WTC11 (cell line): ENCODE measurements around the gene CACNA2D3. TPM values are rescaled to one million over a fixed set of nuclear protein-coding genes. Genes with fewer than 3 reads are reported as not detected.

ENCODE experiments used
- ATAC-seq: fragments of 200-7000 bp; cut with Tn5 transposase; 2 replicates; pipeline ENCODE4 v1.10.0; 2021; ENCODE audit warnings: mild to moderate bottlenecking, moderate library complexity
- CTCF ChIA-PET: fragments of 300-600 bp; sonication (Branson Sonifier 250); formaldehyde crosslinking; loops from one replicate; lab custom pipeline; 2021; ENCODE audit warnings: antibody characterized with exemption; lab: Charles Lee
- POLR2A ChIA-PET: fragments of 350-600 bp; sonication (Branson Sonifier 250); formaldehyde crosslinking; loops from one replicate; lab custom pipeline; 2021; ENCODE audit warnings: antibody characterized with exemption; lab: Charles Lee
- DNase-seq: peaks from one replicate; pipeline ENCODE4 v3.0.0; 2021; ENCODE audit warnings: low spot score
- H3K27ac Mint-ChIP-seq: 2 replicates; pipeline ENCODE4 v1.8.0; 2021; ENCODE audit warnings: mixed read lengths
- H3K27me3 Mint-ChIP-seq: 2 replicates; pipeline ENCODE4 v1.8.0; 2021; ENCODE audit warnings: low read depth, mild to moderate bottlenecking, moderate library complexity, mixed read lengths
- H3K36me3 Mint-ChIP-seq: 2 replicates; pipeline ENCODE4 v1.8.0; 2021; ENCODE audit warnings: mixed read lengths
- H3K4me1 Mint-ChIP-seq: 2 replicates; pipeline ENCODE4 v1.8.0; 2022; ENCODE audit warnings: mixed read lengths
- H3K4me3 Mint-ChIP-seq: 2 replicates; pipeline ENCODE4 v1.8.0; 2021; ENCODE audit warnings: mild to moderate bottlenecking, moderate library complexity, mixed read lengths
- H3K9me3 Mint-ChIP-seq: 2 replicates; pipeline ENCODE4 v1.8.0; 2021; ENCODE audit warnings: mixed read lengths
- ATF1 ChIP-seq: sonication (generic); formaldehyde crosslinking; IDR thresholded peaks from 2 replicates; pipeline ENCODE4 v1.8.1; 2023; ENCODE audit warnings: mild to moderate bottlenecking, moderate library complexity, missing genetic modification reagents
- ETV6 ChIP-seq: sonication (generic); formaldehyde crosslinking; IDR thresholded peaks from 2 replicates; pipeline ENCODE4 v1.8.1; 2022; ENCODE audit warnings: mild to moderate bottlenecking, missing genetic modification reagents
- FOXK1 ChIP-seq: sonication (generic); formaldehyde crosslinking; IDR thresholded peaks from 2 replicates; pipeline ENCODE4 v1.8.0; 2022; ENCODE audit warnings: mild to moderate bottlenecking, moderate library complexity, missing genetic modification reagents
- JAZF1 ChIP-seq: fragments of 250-450 bp; sonication (Bioruptor Pico); IDR thresholded peaks from 2 replicates; pipeline ENCODE4 v1.9.0; 2021; ENCODE audit warnings: moderate library complexity, mild to moderate bottlenecking, inconsistent platforms
- MXD4 ChIP-seq: fragments of 250-450 bp; sonication (Bioruptor Pico); IDR thresholded peaks from 2 replicates; pipeline ENCODE4 v1.8.0; 2021; ENCODE audit warnings: mild to moderate bottlenecking, moderate library complexity, borderline replicate concordance
- NFE2L1 ChIP-seq: sonication (generic); formaldehyde crosslinking; IDR thresholded peaks from 2 replicates; pipeline ENCODE4 v1.8.1; 2023; ENCODE audit warnings: missing genetic modification reagents
- NR2C2 ChIP-seq: sonication (generic); formaldehyde crosslinking; IDR thresholded peaks from 2 replicates; pipeline ENCODE4 v1.8.0; 2022; ENCODE audit warnings: mild to moderate bottlenecking, missing genetic modification reagents
- NR3C1 ChIP-seq: sonication (generic); formaldehyde crosslinking; conservative IDR thresholded peaks from 2 replicates; pipeline ENCODE4 v1.8.1; 2023; ENCODE audit warnings: low read depth, mild to moderate bottlenecking, missing genetic modification reagents
- OVOL2 ChIP-seq: fragments of 250-450 bp; sonication (Bioruptor Pico); IDR thresholded peaks from 2 replicates; pipeline ENCODE4 v1.9.0; 2021; ENCODE audit warnings: mild to moderate bottlenecking, borderline replicate concordance
- RORB ChIP-seq: fragments of 250-450 bp; sonication (Bioruptor Pico); IDR thresholded peaks from 2 replicates; pipeline ENCODE4 v1.9.0; 2021; ENCODE audit warnings: mild to moderate bottlenecking
- SOX15 ChIP-seq: fragments of 250-450 bp; sonication (Bioruptor Pico); IDR thresholded peaks from 2 replicates; pipeline ENCODE4 v1.9.0; 2021; ENCODE audit warnings: mild to moderate bottlenecking
- TCF7 ChIP-seq: sonication (generic); formaldehyde crosslinking; IDR thresholded peaks from 2 replicates; pipeline ENCODE4 v1.8.0; 2022; ENCODE audit warnings: mild to moderate bottlenecking, low read depth, missing genetic modification reagents, moderate library complexity
- TEAD1 ChIP-seq: sonication (generic); formaldehyde crosslinking; IDR thresholded peaks from 2 replicates; pipeline ENCODE4 v1.8.0; 2022; ENCODE audit warnings: mild to moderate bottlenecking, missing genetic modification reagents
- ZNF121 ChIP-seq: sonication (generic); formaldehyde crosslinking; IDR thresholded peaks from 2 replicates; pipeline ENCODE4 v1.8.0; 2023; ENCODE audit warnings: missing genetic modification reagents
- ZNF138 ChIP-seq: sonication (generic); formaldehyde crosslinking; conservative IDR thresholded peaks from 2 replicates; pipeline ENCODE4 v1.8.1; 2022; ENCODE audit warnings: mild to moderate bottlenecking, moderate library complexity, missing genetic modification reagents
- ZNF232 ChIP-seq: sonication (generic); formaldehyde crosslinking; IDR thresholded peaks from 2 replicates; pipeline ENCODE4 v1.8.0; 2022; ENCODE audit warnings: mild to moderate bottlenecking, missing genetic modification reagents
- ZNF423 ChIP-seq: fragments of 250-450 bp; sonication (Bioruptor Pico); IDR thresholded peaks from 2 replicates; pipeline ENCODE4 v2.1.2; 2022; ENCODE audit warnings: mild to moderate bottlenecking, moderate library complexity
- total RNA-seq: library from RNA; stranded (reverse); gene quantifications from 3 replicates; pipeline ENCODE4 v1.2.3, GENCODE V29; 2021
- TF ChIP-seq, protein P1 (sequence below): sonication (generic); formaldehyde crosslinking; IDR thresholded peaks from 2 replicates; pipeline ENCODE4 v1.8.1; 2022; ENCODE audit warnings: low read depth, mild to moderate bottlenecking, moderate library complexity, missing genetic modification reagents, borderline replicate concordance
- TF ChIP-seq, protein P2 (sequence below): fragments of 250-450 bp; sonication (Bioruptor Pico); IDR thresholded peaks from 2 replicates; pipeline ENCODE4 v1.9.0; 2021; ENCODE audit warnings: mild to moderate bottlenecking, borderline replicate concordance
- TF ChIP-seq, protein P3 (sequence below): sonication (generic); formaldehyde crosslinking; IDR thresholded peaks from 2 replicates; pipeline ENCODE4 v1.8.0; 2023; ENCODE audit warnings: mild to moderate bottlenecking, missing genetic modification reagents
- TF ChIP-seq, protein P4 (sequence below): fragments of 250-450 bp; sonication (Bioruptor Pico); IDR thresholded peaks from 2 replicates; pipeline ENCODE4 v1.9.0; 2021; ENCODE audit warnings: mild to moderate bottlenecking
- TF ChIP-seq, protein P5 (sequence below): fragments of 250-450 bp; sonication (Bioruptor Pico); conservative IDR thresholded peaks from 2 replicates; pipeline ENCODE4 v1.9.0; 2021; ENCODE audit warnings: mild to moderate bottlenecking
- TF ChIP-seq, protein P6 (sequence below): fragments of 200-600 bp; IDR thresholded peaks from 2 replicates; pipeline ENCODE4 v1.8.0; 2022; ENCODE audit warnings: antibody characterized with exemption

CACNA2D3 gene
- total RNA-seq, 1 experiment from 2014 or later: 5.0 TPM

DNA sequence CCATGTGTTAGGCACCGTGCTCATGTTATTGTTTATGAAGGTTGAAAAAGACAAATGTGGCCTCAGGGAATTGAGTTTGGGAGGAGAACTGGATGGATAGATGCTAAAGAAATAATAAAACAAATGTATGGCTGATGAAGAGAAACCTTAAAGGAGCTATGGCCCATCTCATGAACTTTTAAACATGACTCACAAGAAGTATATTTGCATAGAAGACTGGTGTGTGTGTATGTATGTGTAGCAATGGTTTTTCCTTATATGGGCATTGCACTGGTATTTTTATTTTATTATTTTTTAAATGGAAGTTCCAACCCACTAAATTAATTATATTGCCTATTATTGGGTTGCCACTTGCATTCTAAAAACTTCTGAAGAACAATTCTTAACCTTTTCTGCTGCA lies 31.1 kb downstream of the CACNA2D3 start (continued):
- TF ChIP-seq NR3C1 (no peak), ATF1 (CRISPR knock-in tag) (no peak), TEAD1 (no peak), RORB (no peak), OVOL2 (CRISPR knock-in tag) (no peak), FOXK1 (CRISPR knock-in tag) (no peak)
- TF ChIP-seq, protein P1, sequence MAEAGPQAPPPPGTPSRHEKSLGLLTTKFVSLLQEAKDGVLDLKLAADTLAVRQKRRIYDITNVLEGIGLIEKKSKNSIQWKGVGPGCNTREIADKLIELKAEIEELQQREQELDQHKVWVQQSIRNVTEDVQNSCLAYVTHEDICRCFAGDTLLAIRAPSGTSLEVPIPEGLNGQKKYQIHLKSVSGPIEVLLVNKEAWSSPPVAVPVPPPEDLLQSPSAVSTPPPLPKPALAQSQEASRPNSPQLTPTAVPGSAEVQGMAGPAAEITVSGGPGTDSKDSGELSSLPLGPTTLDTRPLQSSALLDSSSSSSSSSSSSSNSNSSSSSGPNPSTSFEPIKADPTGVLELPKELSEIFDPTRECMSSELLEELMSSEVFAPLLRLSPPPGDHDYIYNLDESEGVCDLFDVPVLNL: no peak

DNA sequence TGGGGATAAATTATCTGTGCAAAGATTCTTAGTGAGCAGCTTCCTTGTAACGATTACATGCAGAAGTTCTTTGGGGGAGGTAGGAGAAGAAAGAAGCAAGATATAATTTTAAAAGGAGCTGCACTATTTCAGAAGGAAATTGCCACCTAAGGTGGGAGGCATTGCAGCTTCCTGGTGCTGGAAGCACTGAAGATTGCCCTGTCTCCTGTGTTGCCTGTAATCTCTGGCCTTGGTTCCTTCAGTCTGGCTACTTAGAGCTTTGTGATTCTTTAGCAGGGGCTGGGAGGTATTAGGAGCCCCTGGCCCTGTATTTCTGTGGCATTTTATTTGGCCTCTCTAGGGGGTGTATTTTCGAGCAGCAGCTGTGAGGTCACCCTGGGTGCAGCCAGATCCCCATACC lies 35.5 kb downstream of the CACNA2D3 start:
- no peaks in the 10 kb centered on the region for H3K27me3 Mint-ChIP-seq
- ChIA-PET CTCF (interaction anchor here (0.7 to 2.3 kb wide), 5 partner anchors 9 to 219 kb away, joined by 3 to 11 read pairs (median 5); no protein-coding TSS in a partner anchor), POLR2A (interaction anchor here (0.6 to 0.7 kb wide), 2 partner anchors 30 to 674 kb away, joined by 3 to 6 read pairs; no protein-coding TSS in a partner anchor)
- no peaks in the 10 kb centered on the region for H3K9me3 Mint-ChIP-seq
- H3K27ac Mint-ChIP-seq: no peak overlapping the region; the same call in 1 of the 2 replicates
- no peak overlapping the region for H3K4me3 Mint-ChIP-seq
- peaks cover 16% of the 10 kb centered on the region for H3K4me1 Mint-ChIP-seq
- peak; percentile 59 for ATAC-seq
- no peaks in the 10 kb centered on the region for H3K36me3 Mint-ChIP-seq
- TF ChIP-seq RORB (no peak), SOX15 (CRISPR knock-in tag) (no peak), ZNF232 (CRISPR knock-in tag) (no peak), NFE2L1 (CRISPR knock-in tag) (no peak), ZNF138 (CRISPR knock-in tag) (no peak), TCF7 (CRISPR knock-in tag) (no peak), JAZF1 (no peak), NR2C2 (CRISPR knock-in tag) (no peak), MXD4 (CRISPR knock-in tag) (no peak), ZNF121 (no peak), ZNF423 (CRISPR knock-in tag) (no peak), ETV6 (CRISPR knock-in tag) (no peak), TEAD1 (no peak)
- TF ChIP-seq, protein P2, sequence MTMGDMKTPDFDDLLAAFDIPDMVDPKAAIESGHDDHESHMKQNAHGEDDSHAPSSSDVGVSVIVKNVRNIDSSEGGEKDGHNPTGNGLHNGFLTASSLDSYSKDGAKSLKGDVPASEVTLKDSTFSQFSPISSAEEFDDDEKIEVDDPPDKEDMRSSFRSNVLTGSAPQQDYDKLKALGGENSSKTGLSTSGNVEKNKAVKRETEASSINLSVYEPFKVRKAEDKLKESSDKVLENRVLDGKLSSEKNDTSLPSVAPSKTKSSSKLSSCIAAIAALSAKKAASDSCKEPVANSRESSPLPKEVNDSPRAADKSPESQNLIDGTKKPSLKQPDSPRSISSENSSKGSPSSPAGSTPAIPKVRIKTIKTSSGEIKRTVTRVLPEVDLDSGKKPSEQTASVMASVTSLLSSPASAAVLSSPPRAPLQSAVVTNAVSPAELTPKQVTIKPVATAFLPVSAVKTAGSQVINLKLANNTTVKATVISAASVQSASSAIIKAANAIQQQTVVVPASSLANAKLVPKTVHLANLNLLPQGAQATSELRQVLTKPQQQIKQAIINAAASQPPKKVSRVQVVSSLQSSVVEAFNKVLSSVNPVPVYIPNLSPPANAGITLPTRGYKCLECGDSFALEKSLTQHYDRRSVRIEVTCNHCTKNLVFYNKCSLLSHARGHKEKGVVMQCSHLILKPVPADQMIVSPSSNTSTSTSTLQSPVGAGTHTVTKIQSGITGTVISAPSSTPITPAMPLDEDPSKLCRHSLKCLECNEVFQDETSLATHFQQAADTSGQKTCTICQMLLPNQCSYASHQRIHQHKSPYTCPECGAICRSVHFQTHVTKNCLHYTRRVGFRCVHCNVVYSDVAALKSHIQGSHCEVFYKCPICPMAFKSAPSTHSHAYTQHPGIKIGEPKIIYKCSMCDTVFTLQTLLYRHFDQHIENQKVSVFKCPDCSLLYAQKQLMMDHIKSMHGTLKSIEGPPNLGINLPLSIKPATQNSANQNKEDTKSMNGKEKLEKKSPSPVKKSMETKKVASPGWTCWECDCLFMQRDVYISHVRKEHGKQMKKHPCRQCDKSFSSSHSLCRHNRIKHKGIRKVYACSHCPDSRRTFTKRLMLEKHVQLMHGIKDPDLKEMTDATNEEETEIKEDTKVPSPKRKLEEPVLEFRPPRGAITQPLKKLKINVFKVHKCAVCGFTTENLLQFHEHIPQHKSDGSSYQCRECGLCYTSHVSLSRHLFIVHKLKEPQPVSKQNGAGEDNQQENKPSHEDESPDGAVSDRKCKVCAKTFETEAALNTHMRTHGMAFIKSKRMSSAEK (CRISPR knock-in tag): no peak
- TF ChIP-seq, protein P3, sequence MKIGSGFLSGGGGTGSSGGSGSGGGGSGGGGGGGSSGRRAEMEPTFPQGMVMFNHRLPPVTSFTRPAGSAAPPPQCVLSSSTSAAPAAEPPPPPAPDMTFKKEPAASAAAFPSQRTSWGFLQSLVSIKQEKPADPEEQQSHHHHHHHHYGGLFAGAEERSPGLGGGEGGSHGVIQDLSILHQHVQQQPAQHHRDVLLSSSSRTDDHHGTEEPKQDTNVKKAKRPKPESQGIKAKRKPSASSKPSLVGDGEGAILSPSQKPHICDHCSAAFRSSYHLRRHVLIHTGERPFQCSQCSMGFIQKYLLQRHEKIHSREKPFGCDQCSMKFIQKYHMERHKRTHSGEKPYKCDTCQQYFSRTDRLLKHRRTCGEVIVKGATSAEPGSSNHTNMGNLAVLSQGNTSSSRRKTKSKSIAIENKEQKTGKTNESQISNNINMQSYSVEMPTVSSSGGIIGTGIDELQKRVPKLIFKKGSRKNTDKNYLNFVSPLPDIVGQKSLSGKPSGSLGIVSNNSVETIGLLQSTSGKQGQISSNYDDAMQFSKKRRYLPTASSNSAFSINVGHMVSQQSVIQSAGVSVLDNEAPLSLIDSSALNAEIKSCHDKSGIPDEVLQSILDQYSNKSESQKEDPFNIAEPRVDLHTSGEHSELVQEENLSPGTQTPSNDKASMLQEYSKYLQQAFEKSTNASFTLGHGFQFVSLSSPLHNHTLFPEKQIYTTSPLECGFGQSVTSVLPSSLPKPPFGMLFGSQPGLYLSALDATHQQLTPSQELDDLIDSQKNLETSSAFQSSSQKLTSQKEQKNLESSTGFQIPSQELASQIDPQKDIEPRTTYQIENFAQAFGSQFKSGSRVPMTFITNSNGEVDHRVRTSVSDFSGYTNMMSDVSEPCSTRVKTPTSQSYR (CRISPR knock-in tag): no peak
- TF ChIP-seq, protein P4, sequence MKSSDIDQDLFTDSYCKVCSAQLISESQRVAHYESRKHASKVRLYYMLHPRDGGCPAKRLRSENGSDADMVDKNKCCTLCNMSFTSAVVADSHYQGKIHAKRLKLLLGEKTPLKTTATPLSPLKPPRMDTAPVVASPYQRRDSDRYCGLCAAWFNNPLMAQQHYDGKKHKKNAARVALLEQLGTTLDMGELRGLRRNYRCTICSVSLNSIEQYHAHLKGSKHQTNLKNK: no peak
- TF ChIP-seq, protein P5, sequence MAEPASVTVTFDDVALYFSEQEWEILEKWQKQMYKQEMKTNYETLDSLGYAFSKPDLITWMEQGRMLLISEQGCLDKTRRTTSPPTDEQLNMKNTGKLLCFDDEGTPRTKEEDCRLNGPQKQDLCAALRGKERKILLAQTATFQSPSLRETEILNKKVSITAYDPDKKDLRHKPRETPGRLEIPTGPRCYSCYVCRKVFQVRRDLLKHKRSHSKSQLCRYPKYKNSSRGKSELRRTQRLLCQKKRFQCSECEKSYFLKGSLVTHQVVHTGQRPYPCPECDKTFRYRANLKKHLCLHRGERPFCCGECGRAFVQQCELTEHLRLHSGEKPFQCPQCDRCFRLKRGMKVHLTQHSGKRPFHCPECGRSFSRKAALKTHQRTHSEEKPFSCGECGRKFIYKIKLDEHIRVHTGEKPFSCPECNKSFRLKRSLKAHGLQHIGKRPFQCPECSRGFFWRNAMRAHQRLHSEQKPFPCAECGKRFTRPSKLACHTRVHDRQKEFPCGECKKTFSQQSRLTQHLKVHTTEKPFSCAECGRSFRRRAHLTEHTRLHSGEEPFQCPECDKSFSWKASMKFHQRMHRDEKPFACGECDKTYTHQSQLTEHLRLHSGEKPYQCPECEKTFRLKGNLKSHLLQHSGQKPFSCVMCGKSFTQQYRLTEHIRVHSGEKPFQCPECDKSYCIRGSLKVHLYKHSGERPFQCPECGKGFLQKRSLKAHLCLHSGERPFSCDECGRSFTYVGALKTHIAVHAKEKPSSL (CRISPR knock-in tag): no peak
- TF ChIP-seq, protein P6, sequence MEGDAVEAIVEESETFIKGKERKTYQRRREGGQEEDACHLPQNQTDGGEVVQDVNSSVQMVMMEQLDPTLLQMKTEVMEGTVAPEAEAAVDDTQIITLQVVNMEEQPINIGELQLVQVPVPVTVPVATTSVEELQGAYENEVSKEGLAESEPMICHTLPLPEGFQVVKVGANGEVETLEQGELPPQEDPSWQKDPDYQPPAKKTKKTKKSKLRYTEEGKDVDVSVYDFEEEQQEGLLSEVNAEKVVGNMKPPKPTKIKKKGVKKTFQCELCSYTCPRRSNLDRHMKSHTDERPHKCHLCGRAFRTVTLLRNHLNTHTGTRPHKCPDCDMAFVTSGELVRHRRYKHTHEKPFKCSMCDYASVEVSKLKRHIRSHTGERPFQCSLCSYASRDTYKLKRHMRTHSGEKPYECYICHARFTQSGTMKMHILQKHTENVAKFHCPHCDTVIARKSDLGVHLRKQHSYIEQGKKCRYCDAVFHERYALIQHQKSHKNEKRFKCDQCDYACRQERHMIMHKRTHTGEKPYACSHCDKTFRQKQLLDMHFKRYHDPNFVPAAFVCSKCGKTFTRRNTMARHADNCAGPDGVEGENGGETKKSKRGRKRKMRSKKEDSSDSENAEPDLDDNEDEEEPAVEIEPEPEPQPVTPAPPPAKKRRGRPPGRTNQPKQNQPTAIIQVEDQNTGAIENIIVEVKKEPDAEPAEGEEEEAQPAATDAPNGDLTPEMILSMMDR: no peak
- DNase-seq: no peak
